Left renal cortex interstitium (tissue), 4 donors: Measurements from ENCODE around the gene CREB3L1. TPM values are rescaled to one million over a fixed set of nuclear protein-coding genes. Genes with fewer than 3 reads are reported as not detected.

Experiments
- DNase-seq, 4 donors: peaks; one replicate each; pipeline ENCODE4 v3.0.0-alpha.2; 2013; ENCODE audit warnings: low read depth in 4 of 4, low spot score in 2 of 4, missing footprints in 1 of 4
- polyA plus RNA-seq, 4 donors: library from polyadenylated mRNA; unstranded; fragments of 120-200 nt; gene quantifications; one replicate each; pipeline ENCODE4 v1.2.1, GENCODE V29; 2013; ENCODE audit not compliant: insufficient read length in 4 of 4

CREB3L1 gene
- polyA plus RNA-seq, 4 donors: 14.5 to 18.1 (median 15.7) TPM

- no peak for DNase-seq
Observed at GRCh38 chr11:46338988-46339666, 61.7 kb downstream of the CREB3L1 start.

GRCh38 chr11:46339816-46340215, 62.4 kb downstream of the CREB3L1 start:
- DNase-seq: no peak

GRCh38 chr11:46341454-46341853, 64.0 kb downstream of the CREB3L1 start:
- DNase-seq: no peak

- no peak for DNase-seq
Observed at GRCh38 chr11:46342239-46342638, 64.8 kb downstream of the CREB3L1 start.

- no peak for DNase-seq
Observed at GRCh38 chr11:46343520-46343919, 66.1 kb downstream of the CREB3L1 start.

GRCh38 chr11:46345131-46345597, 67.7 kb downstream of the CREB3L1 start:
- DNase-seq: no peak

- DNase-seq: no peak
Observed at GRCh38 chr11:46345881-46346484, 68.5 kb downstream of the CREB3L1 start.

- DNase-seq: no peak
Observed at GRCh38 chr11:46346886-46347636, 69.6 kb downstream of the CREB3L1 start, which contains the start of gene DGKZ. Gene DGKZ (plus strand): TSS chr11:46347463. CDS start chr11:46347660, 197 bp downstream.

GRCh38 chr11:46347637-46348311, 70.3 kb downstream of the CREB3L1 start:
- DNase-seq: no peak

- DNase-seq: no peak
Observed at GRCh38 chr11:46348566-46349401, 71.3 kb downstream of the CREB3L1 start.

- no peak for DNase-seq
Observed at GRCh38 chr11:46350695-46351094, 73.2 kb downstream of the CREB3L1 start.

- DNase-seq: no peak
Observed at GRCh38 chr11:46351148-46351547, 73.7 kb downstream of the CREB3L1 start.

- no peak for DNase-seq
Observed at GRCh38 chr11:46351606-46352005, 74.1 kb downstream of the CREB3L1 start.

GRCh38 chr11:46352063-46352841, 74.8 kb downstream of the CREB3L1 start:
- DNase-seq: no peak

GRCh38 chr11:46353698-46354097, 76.2 kb downstream of the CREB3L1 start:
- no peak for DNase-seq

GRCh38 chr11:46356924-46357482, 79.5 kb downstream of the CREB3L1 start:
- no peak for DNase-seq

GRCh38 chr11:46357483-46357936, 80.0 kb downstream of the CREB3L1 start:
- no peak for DNase-seq

GRCh38 chr11:46359953-46360352, 82.5 kb downstream of the CREB3L1 start:
- DNase-seq: no peak

GRCh38 chr11:46360878-46361277, 83.4 kb downstream of the CREB3L1 start:
- DNase-seq: no peak
